IPS DF 4.7 (cell line): Measurements from ENCODE around the gene FAM107A.

Experiments
- DNase-seq: peaks from one replicate; pipeline ENCODE4 v3.0.0-alpha.2; 2013; ENCODE audit warnings: low spot score; ENCODE audit errors: extremely low read depth

Gene FAM107A

DNA sequence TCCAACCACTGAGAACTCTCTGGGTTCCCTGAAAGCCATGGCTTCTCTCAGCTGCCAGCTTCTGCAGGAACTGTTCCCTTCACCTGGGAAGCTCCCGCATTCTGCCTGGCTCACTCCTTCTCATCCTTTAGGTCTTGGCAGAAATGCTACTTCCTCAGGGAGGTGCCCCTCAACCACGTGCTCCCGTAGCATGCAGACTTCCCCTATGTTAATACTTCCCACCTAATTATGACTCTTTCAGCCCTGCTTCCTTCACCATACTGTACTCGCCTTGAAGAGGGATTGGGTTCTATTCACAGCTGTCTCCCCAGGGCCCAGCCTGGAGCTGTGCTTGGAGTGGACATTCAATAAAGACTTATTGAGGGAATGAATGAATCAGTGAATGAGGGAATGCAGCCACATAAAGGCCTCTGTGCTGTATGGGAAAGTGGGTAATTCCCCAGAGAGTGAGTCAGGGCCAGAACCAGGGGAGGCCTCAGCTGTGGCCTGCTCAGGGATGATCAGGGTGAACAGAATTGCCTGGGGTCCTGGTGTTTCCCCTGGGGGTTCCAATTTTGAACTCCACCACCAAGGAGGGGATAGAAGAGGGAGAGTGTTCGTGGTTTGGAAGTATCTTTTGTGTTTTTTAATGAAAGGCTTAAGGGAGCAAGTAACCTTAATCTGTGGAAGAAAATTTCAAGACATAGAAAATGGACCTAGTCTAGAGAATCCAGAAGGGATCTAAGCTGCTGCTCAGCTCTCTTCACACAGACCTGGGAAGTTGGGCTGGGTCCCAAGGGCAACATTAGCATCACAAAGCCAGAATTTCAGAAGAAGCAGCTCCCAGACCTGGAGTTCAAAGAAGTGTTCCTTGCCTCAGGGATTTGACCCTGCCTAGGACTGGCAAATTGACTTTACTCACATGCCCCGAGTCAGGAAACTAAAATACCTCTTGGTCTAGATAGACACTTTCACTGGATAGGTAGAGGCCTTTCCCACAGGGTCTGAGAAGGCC, 14.6 kb upstream of the FAM107A start:
- no peak for DNase-seq

GRCh38 chr3:58588030-58588614, 10.9 kb upstream of the FAM107A start:
- DNase-seq, result no peak

GRCh38 chr3:58586776-58587192, 9.6 kb upstream of the FAM107A start:
- no peak for DNase-seq

DNA sequence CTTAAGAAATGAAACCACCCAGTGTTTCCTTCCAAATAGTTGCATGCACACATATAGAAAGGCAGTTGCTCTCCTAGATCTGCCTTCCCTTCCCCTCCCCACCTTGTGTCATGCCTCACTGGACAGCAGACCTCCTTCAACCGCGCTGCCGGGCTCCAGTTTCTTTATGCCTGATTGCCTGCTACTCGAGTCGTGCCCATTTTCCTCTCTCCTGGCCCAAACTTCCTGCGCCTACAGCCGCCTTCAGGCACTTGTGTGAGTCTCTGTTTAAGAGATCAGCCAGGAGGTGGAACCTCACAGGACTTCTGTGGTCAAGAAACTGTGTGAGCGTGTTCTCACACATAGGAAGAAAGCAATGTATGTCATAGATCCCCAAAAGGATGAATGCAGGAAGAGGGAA, 8.8 kb upstream of the FAM107A start:
- DNase-seq, result no peak

DNA sequence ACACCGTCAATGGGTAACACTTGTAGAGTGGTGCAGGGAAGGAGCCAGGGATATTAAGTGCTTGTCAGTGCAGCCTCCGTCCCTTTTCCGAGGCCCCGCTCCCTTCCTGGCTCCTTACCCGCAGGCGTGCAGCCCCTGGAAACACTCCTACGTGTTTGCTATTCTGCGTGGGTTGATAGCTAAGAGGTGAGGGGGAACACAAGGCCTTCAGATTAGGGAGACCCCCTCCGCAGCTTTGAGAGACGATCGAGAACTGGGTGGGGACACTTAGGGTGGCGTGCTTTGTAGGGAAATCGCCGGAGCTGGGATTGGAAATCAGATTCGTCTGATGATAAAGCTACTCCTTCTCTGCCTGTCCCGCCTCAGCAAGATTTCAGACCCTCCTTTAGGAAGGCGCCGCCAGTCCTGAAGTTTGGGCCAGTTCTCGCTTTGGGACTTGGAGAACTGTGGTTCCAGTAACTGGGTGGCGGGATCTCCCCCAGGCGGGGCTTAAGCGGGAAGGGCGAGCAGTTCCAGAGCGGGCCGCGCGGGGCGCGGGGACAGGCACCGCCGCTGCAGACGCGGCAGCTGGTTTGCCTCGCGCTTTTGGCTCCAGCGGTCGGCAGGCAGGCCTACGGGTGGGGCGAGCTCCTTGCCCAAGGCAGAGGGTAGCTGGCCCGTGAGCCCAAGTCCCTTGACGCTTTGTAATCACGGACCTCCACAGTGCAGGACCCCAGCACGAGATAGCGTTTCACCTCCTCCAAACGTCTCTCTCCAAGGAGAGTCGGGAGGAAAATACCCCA, 8.0 kb upstream of the FAM107A start:
- DNase-seq, result no peak

- DNase-seq, result no peak
Measured at GRCh38 chr3:58584690-58585004, 7.5 kb upstream of the FAM107A start.

DNA sequence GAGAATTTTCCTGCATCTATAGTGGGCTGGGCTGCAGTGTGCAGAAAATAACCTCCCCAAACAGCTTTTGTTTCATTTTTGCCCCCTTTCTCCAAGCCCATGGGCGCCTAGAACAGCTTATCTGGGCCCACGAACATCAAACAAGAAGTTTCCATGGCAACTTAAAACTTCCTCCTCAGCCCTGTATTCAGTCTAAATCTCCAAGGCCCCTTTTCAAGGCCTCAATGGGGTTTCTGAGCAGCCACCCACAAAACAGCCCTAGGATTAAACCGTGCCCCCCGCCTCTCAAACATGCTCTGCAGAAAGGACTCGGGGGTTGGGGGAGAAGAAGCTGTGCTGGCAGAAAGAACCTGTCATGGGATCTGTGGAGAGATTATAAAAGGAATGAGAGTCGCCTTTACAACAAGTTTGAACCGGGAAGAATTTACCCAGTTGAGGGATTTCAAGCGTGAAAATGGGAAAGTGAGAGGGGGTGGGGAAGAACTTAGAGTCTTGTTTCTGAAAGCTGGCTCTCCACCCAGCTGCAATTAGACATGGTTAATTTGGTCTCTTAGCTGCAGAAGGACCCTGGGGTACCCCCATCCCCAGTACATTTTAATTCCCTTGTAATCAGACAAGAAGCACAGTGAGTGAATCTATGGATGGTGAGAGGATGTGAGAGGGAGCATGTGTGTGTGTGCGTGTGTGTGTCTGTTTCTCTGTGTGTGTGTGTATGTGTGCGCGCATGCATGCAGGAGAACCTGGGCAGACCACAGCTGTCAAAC, 4.3 kb upstream of the FAM107A start:
- no peak for DNase-seq

DNA sequence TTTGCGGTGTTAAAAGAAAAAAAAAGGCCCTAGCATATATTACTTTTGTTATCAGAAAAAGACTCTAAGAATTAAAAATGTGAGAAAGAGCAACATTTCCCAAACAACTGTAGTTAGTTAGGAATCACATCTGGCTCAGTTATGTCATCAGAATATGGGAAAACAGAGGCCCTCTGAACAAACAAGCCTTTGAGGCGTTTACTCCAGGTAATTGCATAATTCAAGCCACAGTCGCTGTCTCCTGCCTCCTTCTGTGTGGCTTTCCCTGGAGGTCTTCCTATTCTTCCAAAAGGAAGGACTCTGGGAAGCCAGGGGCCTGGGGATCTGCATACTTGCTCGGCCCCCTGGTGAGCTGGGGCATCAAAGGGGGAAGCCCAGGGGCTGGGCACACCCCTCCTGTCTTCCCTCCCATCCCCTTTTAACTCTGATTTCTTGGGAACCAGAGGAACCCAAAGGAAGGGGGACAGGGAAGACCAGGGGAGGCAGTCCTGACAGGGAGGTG, 3.7 kb upstream of the FAM107A start:
- no peak for DNase-seq

DNA sequence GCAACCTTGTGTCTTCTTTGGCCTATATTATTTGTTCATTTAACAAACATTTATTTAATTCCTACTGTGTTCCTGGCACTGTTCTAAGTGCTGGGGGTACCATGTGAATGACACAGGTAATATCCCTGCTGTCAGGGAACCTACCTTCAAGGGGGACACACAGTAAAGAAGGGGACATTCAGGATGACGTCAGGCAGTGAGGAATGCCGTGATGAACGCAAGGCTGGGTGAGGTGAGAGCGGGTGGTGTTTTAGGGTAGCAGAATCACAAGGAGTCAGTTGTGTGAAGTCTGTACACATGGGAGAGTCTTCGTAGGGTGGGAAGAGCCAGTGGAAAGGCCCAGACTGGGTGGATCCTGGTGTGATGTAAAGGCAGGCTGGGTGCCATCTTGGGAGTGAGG, 1.7 kb upstream of the FAM107A start:
- no peak for DNase-seq

DNA sequence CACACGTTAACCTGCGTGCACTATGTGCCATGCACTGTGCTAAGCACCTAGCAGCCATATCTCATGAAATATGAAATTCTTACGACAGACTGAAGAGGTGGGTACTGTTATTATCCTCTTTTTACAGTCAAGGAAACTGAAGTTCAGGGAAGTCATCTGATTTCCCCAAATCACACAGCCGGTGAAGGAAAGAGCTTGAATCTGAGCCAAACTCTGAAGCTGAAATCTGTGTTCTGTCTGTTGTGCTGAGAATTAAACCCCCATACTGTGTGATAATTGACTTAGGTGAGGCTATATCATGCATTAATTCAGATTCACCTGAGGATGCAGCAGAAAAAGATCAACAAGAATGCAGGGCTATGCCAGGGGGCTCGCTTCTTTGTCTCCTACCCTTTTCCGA, 475 bp downstream of the FAM107A start:
- no peak for DNase-seq

DNA sequence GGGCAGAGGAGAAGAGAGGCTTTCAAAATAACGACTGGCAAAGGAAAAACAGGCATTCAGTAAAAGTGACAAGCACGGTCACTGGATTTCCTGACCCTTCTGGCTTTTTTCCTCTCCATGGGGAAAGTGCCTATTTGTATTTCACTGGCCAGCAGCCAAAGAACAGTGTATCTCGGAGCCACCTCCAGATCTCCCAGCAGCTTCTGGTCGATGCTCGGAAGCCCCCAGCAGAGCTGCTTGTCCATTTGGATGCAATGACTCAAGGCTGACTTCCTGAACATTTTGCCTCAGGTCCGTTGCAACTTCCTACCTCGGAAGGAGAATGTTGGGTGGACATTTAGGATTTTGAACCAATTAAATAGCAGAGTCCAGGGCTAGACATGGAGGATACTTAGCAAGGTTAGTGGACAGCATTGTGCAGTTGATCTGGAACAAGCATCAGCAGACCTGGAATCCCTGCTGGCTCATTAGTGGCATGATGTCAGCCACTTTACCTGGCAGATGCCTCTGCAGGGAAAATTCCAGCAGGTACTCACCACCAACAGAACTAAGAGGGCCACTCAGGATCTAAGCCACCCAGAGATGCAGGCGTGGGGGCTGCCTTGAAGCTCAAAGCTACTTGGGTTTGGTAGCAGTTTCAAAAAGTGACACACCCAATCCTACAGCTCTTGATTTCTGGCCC, 1.1 kb downstream of the FAM107A start:
- DNase-seq, result no peak

GRCh38 chr3:58574682-58575081, 2.5 kb downstream of the FAM107A start:
- DNase-seq, result no peak

- DNase-seq, result no peak
Measured at GRCh38 chr3:58574106-58574505, 3.1 kb downstream of the FAM107A start.

- DNase-seq, result no peak
Measured at GRCh38 chr3:58573640-58574039, 3.6 kb downstream of the FAM107A start.

DNA sequence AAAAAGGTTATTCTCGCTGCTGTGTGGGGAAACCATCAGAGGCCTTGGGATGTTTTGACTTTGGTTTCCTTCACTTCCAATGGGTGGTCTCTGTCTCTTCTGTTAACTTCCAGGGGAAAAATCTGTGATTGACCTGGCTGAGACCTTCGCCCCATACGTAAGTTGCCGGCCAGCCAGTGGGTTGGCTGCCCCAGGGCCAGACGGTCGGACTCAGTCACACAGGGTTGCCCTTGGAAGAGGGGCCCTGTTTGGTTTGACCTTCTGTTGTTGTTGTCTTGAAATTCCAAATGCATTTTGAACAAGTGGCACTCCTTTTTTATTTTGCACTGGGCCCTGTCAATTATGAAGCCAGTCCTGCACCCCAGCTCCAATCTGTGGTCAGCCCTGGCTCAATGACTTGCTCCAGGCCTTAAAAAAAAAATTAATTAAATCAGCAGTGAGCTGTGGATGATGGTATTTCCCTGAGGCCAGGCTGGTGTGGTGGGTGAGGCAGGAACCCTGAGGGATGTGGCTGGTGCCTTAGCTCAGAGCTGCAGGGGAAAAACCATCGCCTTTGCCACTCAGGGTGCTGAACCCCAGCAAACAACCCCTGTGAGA, 4.5 kb downstream of the FAM107A start:
- no peak for DNase-seq

- no peak for DNase-seq
Measured at GRCh38 chr3:58572013-58572633, 5.1 kb downstream of the FAM107A start.

DNA sequence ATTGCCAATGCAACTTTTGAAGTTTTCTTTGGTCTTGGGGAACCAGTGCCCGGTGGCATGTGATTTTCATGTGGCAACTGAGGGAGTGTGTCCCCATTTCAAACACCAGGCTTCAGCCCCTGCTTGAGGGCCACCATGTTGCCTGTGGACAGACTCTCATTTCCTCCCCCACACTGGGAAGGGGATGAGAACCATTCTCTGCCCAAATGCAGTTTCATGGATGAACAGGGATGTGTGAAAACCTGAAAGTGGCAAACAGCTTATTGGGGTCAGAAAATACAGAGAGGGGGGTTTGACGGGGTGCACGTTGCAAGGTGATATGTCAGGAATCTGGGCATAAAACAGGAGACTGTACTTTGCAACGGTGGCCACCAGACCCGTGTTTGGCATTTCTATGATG, 6.3 kb downstream of the FAM107A start:
- DNase-seq, result no peak

GRCh38 chr3:58569287-58570001, 7.7 kb downstream of the FAM107A start:
- no peak for DNase-seq
